Fibroblast of skin of scalp (primary cell): ENCODE data around the gene OPCML.

Experiments
- DNase-seq: peaks from one replicate; pipeline ENCODE4 v3.0.0-alpha.2; 2013

OPCML gene

DNA sequence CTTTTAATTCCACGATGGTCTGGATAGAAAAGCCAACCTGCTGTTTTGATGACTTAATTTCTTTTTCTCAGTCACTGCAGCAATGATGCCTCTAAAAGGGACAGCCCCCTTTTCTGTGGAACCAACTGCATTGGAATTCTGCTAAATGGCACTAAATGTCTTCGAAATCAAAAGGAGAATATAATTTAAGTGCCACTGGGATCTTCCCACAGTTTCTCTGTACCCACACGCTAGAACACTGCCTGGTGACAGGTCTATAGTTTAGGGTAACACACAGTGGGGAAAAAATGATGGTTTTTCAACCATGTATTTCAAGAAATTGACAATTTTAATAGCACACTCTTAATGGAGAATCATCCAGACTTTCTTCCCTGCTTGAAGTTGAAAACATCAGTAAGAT lies 182.3 kb downstream of the OPCML start:
- no peak for DNase-seq

DNA sequence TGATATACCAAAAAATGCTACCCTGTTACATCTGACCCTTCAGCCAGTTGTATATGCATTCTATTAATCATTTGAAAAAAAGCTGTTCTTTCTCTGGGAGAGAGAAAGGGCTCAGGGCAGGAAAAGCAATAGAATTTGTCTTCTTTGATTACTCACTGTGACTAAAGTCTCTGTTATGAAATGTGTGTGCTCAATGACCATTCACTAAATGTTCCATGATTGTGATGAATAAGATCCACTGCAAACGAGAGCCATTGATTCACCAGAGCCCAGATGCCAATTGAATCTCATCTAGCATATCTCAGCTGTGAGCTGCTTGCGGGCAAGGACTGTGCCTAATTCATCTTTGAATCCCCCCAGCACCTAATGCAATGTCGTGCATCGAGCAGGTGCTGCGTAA lies 184.3 kb downstream of the OPCML start:
- DNase-seq: no peak

DNA sequence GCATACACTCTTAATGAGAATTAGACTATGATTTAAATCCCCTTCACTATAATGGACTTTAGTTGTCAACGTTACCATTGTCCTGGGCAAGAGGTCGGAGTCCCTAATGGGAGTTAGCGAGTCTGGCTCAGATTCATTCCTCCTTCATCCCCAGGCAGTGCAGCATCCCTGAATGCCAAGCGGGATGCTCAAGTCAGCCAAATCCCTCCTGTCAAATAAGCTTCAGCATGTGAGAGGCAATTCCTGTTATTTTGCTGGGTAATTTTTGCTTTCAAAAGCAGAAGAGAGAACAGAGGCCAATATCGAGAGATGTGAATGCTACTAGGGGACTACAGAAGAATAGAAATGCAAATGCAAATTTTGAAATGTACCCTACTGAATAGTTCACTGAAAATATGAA lies 186.2 kb downstream of the OPCML start:
- no peak for DNase-seq

DNA sequence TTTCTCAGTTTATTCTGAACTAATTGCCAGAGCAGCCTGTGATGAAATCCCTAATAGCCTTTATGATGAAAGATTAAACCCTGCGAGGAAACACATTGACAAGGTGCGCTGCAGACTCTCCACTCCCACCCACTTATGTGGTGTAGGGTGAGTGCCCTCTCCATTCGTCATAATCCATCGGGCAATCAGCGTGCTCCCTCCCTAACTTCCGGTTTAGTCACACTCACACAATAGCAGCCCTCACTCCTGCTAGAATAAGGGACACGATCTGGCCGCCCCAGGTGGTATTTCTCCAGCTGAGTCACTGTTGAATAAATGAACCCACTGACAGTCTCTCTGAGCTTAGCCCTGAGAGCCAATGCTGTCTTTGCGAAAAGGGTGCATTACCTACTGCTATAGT lies 188.3 kb downstream of the OPCML start:
- no peak for DNase-seq

DNA sequence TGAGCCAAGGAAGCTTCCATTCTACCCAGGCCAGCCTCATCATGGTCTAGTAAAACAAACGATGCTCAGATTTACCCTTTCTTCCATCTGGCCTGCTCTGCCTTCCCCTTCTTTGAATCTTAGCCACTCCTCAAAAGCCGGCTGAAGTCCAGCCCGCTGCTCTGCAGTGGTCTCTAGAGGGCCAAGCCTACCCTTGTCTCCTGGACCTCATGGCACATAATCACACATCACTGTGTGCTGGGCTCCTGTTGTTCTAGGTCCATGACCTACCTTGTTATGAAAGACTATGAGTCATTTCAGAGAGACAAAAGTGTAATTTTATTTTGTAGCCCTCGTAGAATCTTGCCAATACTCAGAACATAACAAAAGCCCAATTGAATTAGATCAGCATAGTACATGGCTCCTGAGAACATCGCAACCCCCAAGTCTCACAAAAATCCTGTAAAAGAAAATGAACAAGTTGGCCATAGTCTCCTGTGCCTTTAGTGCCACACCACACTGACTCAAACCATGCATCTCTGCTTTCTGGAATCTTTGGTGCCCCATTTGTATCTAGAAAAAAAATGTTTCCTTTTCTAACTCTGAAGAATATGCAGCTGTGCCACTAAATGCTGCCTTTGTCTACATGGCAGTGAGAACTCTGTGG lies 192.7 kb downstream of the OPCML start:
- DNase-seq: no peak

DNA sequence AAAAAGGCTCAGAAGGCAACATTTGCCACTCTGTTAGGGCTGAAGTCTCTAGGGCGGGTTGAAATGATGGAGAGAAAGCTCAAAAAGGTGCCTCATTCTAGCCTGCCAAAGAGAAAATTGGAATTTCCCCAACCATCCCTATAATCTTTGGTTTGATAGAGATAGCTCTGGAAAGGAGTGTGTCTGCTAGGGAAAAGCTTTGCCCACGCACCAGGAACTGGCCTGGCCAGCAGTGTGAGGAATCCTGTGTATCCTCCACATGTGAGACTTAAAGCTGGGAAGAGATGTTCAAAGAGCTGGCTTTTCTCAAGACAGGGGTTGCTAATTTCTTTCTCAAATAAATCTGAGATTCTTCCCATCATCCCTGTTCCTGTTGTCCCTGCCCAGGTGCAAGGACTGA lies 193.7 kb downstream of the OPCML start:
- DNase-seq: no peak

DNA sequence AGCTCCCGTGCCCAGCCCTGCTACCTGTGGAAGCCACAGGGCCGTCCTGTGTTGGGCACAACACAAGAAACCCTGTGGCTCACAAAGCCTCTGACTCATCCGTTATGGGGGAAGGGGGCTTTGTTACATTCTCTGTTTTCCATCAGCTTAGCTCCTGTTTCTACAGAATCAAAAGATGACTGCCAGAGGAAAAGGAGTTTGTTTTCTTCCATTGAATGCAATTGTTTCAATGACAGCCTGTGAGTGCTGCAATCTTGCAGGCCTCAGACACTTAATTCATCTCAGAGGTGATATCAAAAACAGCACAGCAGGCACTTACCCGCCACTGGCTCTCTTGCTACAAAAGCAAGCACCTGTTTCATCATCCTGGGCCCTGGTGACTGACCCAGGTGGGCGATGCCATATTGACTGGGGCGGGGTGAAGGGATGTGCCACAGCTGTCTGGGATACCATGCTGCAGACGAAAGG lies 194.3 kb downstream of the OPCML start:
- no peak for DNase-seq

DNA sequence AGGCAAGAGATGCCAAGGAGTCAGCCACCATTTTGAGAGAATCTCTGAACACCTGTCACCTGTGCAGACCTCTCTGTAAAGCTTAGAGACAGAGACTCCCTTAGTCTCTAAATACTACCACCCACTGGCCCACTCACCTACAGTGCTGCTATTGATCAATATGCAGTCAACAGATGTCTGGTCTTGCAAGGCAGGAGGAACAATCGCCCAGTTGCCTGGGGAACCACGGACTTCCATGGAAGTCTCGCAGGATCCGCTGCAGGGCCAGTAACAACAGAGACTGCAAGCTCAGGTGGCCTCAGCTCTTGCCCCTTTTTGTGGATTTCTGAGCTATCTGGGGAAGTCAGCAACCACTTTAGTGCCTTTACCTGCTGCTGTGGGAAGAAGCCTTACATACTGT lies 195.1 kb downstream of the OPCML start:
- no peak for DNase-seq

DNA sequence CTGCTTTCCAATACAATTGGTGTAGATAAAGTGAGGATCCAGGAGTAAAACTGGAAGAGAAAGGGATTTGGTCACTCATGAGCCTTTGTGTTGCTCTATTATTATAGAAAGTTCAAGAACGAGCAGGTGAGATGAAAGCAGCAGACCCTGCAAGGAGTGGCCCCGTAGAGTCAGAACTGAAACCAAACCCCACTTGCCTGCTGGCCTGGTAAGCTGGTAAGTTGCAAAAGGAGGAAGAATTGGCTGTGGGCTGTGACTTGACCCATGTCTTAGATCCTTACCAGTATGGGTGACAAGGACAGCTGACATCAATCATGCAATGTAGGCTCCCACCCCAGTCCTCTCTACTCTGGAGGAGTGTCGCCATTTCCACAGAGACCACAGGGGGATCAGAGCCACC lies 201.3 kb downstream of the OPCML start:
- DNase-seq: no peak

DNA sequence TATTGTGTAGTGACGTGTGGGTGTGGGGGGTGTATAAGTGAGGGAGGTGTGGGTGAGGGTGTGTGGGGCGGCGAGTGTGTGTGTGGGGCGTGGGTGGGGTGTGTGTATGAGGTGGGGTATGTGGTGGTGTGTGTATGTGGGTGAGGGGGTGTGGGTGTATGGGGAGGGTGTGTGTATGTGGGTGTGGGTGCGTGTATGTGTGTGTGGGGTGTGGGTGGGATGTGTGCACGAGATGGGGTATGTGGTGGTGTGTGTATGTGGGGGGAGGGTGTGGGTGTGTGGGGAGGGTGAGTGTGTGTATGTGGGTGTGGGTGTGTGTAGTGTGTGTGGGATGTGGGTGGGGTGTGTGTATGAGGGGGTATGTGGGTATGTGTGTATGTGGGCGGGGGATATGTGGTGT lies 205.5 kb downstream of the OPCML start:
- DNase-seq: no peak

DNA sequence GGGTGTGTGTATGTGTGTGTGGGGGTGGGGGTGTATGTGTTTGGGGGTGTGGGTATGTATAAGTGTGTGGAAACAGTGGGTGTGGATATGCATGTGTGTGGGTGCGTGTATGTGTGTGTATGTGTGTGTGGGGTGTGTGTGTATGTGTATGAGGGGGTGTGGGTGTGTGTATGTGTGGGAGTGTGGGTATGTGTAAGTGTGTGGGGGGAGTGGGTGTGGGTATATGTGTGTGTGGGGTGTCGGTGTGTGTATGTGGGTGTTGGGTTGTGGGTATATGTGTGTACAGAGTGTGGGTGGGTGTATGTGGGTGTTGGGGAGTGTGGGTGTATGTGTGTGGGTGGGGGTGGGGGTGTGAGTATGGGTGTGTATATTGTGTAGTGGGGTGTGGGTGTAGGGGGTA lies 206.0 kb downstream of the OPCML start:
- no peak for DNase-seq

DNA sequence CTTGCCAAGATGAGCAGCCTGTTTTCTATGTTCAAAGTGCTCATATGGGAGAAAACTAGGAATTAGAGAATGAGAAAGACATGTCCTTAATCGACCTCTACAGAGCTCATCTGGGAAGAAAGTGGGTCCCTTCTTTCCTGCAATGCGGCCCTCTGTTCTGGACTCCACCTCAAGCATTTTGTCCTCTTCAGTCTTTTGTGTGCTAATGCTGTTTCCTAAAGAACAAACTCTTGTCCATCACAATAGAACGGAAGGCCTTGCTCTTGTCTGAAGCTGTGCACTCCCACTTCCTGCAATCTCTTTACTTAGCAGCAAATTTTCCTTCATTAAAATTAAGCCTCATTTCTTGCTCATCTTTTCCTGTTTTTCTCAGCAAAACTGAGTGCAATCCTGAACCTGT lies 206.6 kb downstream of the OPCML start:
- no peak for DNase-seq

DNA sequence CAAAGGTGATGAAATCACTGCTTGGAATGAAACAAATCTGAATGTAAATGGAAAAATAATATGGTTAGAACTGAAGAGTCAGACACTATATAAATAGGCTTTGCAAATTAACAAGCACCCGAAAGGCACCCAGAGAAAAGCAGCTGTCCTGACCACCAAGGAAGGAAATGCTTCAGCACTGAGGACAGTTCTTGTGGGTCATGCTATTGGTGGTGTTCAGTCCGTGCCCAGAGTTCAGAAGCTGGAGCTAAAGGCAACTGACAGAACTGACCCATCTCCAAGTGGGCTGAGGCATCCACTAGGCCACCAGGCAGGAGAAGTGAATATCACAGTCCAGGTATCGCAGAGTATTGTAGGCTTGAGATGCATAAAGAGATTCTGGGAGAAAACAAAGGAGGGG lies 208.9 kb downstream of the OPCML start:
- no peak for DNase-seq

DNA sequence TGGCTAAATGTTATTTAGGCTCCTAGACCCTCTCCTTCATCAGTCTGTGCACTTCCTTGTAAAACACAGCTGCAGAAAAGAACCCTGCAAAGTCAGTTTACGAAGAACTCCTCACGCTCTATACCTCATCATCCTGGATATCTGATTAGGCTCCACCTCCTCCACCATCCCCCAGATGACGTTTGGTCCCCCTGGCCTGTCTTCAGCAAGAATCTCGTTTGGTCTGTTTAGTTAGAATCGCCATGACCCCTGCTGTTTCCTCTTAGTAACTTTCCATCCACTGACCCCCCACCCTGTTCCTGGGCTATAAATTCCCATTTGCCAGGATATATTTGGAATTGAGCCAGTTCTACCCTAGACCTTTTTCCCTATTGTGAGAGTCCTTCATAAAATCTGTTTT lies 214.1 kb downstream of the OPCML start:
- no peak for DNase-seq

DNA sequence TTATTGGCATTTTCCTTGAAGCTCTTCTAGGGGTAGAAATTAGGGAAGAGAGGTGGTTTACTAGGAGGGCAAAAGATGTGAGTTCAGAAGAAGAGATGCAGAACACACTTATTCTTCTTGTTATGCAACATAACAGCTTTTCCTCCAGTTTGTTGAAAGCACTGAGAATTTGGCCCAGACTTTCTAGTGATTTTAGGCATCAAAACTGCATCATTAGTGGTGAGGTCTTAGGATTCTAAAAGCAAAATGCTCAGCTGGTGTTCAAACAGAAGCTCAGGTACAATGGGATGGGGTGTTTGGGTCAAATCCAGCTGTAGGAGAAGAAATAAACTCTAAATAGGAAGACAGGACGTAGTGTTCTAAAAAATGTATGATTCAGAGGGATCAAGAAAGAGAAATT lies 221.1 kb downstream of the OPCML start:
- DNase-seq: no peak

DNA sequence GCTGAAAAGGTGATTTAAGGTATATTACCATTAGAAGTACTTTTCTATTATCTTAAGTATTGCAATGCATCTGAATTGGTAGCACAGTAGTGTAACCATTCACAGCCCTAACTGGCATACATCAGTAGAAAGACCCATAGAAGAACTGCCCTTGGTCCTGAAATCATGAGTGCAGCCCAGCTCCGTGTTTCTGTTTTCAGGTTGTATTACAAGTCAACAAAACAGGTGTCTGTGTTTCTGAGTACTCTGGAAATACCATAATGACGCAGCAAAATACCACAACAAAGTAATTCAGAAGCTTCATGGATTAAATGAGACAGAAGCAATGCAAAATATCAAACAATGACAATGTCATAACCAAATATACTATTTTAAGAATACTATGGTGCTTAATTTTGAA lies 226.3 kb downstream of the OPCML start:
- no peak for DNase-seq

DNA sequence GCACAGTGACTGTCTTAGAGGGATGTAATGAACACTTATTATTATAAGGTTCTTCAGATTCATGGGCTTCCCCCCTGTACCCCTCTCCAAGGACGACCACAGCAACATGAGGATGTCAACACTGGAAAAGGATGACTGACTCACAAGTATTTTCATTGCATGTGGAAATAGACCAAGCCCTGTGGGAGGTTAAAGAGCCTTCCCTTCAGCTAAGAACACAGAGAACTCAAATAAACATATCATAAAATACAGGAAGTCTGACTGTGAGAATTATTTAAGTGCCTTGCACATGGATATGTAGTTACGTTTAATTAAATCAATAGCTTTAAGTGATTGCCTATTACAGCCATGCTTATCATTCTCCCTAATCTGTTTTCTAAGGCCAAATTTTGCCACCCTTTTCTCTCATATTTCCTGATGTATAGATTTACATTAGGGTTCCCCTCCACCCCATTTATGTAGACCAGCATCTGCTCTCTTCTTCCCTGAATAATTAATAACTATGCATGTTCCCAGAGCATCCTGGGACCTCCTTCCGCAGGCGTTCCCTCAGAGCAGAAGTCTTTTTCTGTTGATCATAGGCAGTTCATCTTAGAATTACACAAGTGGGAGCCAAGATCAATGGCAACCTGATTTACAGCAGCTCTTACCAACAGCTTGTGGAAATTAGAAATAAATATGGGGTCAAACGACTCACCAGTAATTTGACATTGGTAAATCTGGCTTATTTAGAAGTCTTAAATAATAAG lies 226.9 kb downstream of the OPCML start:
- no peak for DNase-seq

DNA sequence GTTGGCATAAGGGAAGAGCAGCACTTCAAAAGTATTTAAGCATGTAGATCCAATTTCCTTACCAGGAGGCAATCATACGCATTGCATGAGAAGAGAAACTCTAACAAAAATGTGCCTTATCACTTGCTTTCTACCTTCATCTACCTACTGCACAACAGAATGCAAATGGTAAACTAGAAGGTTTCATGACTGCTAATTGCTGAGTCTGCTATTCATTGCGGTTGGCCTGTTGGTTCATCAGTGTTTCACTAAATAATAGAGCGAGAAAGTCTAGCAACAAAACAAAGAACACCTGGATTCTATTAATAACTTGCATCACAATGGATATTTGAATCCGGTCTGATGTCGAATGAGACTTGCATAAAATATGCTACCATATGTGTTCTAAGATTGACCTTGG lies 229.0 kb downstream of the OPCML start:
- no peak for DNase-seq

DNA sequence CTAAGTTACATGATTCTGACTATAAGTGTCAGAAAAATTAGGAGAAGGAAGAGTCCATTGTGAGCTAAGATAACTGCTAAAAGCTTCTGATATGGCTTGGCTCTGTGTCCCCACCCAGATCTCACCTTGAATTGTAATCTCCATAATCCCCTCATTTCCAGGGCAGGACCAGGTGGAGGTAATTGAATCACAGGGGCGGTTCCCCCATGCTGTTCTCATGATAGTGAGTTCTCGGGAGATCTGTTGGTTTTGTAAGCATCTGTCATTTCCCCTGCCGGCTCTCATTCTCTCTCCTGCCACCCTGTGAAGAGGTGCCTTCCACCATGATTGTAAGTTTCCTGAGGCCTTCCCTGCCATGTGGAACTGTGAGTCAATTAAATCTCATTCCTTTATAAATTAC lies 230.2 kb downstream of the OPCML start:
- DNase-seq: no peak

DNA sequence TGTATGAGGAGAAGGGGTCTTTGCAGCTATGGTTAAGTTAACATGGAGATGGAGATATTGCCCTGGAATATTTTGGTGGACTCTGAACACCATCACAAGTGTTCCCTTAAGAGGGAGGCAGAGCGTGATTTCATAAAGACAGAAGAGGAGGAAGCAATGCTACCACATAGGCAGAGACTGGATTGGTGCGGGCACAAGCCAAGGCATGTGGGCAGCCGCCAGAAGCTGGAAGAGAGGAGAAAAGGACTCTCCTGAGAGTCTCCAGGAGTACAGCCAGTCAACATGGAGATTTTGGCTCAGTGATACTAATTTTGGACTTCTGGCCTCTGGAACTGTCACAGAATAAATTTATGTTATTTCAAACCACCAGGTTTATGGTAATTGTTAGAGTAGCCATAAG lies 231.6 kb downstream of the OPCML start:
- no peak for DNase-seq

DNA sequence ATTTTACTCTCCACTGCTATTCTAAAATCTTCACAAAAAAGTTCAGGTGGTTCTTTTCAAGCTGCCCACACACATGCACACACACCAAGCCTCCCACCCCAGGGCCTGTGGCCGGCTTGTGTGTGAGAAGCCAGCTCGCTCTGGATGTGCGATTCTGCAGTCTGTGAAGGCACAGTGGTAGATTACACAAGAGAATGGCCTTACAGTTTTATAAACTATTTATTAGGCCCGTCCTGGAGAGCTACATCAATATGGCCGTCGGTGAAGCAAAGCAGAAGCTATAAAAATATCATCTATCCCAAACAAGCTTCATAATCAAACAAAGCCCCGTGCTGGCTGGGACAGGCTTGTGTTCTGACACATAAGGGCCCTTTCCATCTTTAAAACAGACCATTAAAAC lies 240.5 kb downstream of the OPCML start:
- DNase-seq: no peak

DNA sequence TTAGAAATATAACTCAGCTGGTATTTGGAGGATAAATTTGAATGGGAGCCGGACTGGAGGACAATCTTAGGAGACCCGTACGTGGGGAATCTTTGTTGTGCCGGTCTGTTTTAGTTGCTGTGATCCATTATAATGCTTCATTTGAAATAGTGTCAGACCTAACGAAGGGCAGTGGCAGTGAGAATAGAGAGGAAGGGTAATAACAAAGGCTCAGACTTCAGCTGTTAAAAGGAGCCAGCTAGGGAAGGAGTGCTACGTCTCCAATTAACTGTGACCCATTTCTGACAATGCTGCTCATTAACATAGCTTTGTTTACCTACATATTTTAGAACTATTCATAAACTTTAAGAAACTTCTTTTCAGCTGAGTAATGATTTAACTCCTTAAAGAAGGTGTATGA lies 246.9 kb downstream of the OPCML start:
- DNase-seq: no peak

DNA sequence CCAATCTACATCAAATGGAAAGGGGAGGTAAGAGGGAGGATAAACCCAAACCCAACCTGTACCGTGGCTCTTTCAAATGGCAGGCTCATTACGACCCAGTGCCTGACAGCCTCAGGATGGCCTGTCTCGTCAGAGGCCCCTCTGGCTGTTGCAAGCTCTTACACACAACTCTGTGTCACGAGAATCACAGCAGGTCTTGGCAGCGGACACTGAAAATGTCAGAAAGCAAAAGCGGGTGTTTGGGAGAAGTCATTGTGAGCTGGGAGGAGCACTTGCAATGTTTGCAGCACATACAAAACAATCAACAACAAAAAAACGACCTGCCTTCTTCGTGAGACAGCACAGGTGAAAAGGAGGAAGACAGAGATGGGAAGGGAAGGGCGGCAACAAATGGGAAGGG lies 248.1 kb downstream of the OPCML start:
- no peak for DNase-seq

DNA sequence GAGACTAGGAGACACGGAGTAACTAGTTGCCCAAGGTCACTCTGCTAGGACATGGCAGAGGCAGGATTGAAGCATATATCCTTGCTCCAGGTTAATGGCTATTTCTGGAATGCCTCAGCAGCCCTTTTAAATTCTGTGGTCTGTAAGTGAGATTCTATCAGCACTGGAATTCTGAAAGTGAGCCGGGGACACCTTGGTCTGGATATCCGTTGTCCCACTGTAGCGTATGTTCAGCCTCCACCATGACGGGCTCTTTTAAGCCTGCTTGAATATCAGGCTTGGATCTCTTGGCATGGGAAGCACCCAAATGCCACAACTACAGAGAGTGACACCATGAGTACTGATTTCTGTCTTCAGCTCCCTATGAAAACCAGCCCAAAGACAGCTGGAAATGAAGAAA lies 254.4 kb downstream of the OPCML start:
- no peak for DNase-seq
